ENCODE results near the gene AGBL1. TPM values are rescaled to one million over a fixed set of nuclear protein-coding genes. Genes with fewer than 3 reads are reported as not detected.

AGBL1 gene
- total and polyA plus RNA-seq, 7 donors, result 0.96 to 34.8 (median 6.6) TPM

DNA sequence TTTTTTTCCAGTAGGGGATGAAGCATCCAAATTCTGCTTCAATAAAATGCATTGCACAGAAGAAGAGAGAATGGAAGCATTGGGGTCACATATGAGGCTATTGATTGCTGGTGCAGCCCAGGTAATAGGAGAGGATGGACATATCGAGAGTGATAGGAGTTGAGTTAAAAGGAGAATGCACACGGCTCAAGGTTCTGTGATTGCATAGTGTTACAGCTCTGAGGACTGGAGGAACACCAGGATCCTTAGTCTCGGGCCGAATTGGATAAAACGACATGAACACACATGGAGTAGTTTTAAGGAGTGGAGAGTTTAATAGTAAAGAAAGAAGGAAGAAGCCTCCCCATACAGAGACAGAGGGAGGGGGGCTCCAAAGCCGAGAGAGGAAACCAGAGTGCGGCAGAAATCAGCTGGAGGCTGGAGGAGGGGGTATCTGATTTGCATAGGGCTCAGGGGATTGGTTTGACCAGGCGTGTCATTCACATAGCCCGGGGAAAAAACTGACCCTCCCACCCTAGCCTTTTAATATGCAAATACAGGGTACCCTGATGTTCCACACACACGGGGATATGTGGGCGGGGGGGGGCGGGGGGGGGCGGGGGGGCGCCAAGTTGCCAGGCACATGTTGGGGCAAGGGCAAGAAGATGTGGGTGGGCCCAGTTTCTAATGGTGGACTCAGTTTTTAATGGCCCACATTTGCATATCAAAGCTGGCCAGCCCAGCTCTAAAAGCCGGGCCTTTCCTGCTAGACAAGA is 156.9 kb downstream of the AGBL1 start:
- Histone ChIP-seq H3K4me3 (no peak overlapping the region), H3K27me3 (ENCODE audit: insufficient read depth in 3 of 3, low read length in 2 of 3) (no peaks in the 10 kb centered on the region), H3K9me3 (no peaks in the 10 kb centered on the region), H3K27ac (no peak overlapping the region), H3K4me1 (no peaks in the 10 kb centered on the region), H3K36me3 (ENCODE audit: insufficient read depth in 1 of 2, low read depth in 1 of 2) (no peaks in the 10 kb centered on the region)
- DNase-seq (no peak), ATAC-seq (no peak)
- WGBS, 3 donors, result 45 to 63% (median 58%) methylated on average over 11 to 15 of the region's 15 CpGs
- no peak for TF ChIP-seq CTCF (IDR thresholded peaks at IDR 0.05)
- intact Hi-C loops (cut with DNase I), result loop anchor here in 1 of 2 donors (10.0 kb wide), 1 partner anchor 58 kb away; no protein-coding TSS in a partner anchor

DNA sequence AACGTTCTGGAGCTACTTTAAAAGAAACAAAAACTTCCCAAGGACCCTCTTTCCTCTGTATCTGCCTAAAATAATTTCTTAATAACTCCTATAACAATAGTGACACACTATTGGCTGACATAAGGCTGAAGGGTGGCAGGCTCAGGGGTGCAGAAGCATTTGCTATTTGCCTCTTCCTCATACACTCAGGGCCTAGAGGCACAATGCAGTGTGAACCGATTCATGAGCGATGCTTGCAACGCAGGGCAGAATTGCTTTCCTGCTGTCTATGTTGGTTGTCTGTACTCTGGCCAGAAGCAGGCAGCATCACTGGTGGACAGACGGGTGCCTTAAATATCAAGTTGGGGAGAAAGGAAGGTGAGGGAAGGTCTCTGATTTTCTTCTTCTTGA is 157.4 kb downstream of the AGBL1 start:
- Histone ChIP-seq H3K4me1 (no peaks in the 10 kb centered on the region), H3K27me3 (ENCODE audit: insufficient read depth in 3 of 3, low read length in 2 of 3) (no peaks in the 10 kb centered on the region), H3K4me3 (no peak overlapping the region), H3K27ac (no peak overlapping the region), H3K36me3 (ENCODE audit: insufficient read depth in 1 of 2, low read depth in 1 of 2) (no peaks in the 10 kb centered on the region), H3K9me3 (no peaks in the 10 kb centered on the region)
- ATAC-seq (no peak), DNase-seq (no peak)
- intact Hi-C loops (cut with DNase I), result loop anchor here in 1 of 2 donors (10.0 kb wide), 1 partner anchor 58 kb away; no protein-coding TSS in a partner anchor
- WGBS, 3 donors, result 76 to 89% (median 82%) methylated on average over 5 of the region's 5 CpGs
- no peak for TF ChIP-seq CTCF (IDR thresholded peaks at IDR 0.05)

DNA sequence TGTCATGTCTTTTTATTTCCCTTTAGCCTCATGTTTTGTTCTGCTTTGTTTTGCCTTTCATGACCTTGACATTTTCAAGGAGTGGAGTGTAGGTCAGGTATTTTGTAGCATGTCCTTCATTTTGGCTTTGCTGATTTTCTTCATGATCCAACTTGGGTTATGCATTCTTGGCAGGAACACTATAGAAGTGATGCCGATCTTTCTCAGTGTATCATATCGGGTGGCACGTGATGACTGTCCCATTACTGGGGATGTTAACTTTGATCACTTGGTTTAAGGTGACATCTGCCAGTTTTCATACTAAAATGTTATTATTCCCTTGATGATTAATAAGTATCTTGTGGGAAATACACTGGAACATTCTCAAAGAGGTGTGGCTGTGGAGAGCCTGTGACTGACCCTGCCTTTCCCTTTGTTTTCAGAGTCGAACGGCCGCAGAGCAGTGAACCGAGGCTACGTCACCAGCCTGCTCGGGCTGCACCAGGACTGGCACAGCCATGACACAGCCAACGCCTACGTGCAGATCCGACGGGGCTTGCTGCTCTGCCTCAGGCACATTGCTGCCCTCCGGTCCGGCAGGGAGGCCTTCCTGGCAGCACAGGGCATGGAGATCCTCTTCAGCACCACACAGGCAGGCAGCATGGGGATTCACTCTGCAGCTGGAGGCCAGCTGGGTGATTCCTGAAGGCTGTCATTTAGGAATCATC is 167.7 kb downstream of the AGBL1 start:
- Histone ChIP-seq H3K36me3 (ENCODE audit: insufficient read depth in 1 of 2, low read depth in 1 of 2) (peaks cover 0 to 5% of the 10 kb centered on the region in 2 donors), H3K9me3 (no peaks in the 10 kb centered on the region), H3K4me3 (peak overlapping the region; percentile 13), H3K27ac (peak overlapping the region; percentile 54), H3K27me3 (ENCODE audit: insufficient read depth in 3 of 3, low read length in 2 of 3) (no peaks in the 10 kb centered on the region), H3K4me1 (no peaks in the 10 kb centered on the region)
- WGBS, 3 donors, result 46 to 70% (median 55%) methylated on average over 15 of the region's 15 CpGs
- no peak for TF ChIP-seq CTCF (IDR thresholded peaks at IDR 0.05)
- ATAC-seq (peak; percentile 71 to 82 (median 76)), DNase-seq (peak in 1 of 2 donors; percentile 33)
- intact Hi-C loops (cut with DNase I), result loop anchor here in 1 of 2 donors (10.0 kb wide), 2 partner anchors 133 to 383 kb away; no protein-coding TSS in a partner anchor

DNA sequence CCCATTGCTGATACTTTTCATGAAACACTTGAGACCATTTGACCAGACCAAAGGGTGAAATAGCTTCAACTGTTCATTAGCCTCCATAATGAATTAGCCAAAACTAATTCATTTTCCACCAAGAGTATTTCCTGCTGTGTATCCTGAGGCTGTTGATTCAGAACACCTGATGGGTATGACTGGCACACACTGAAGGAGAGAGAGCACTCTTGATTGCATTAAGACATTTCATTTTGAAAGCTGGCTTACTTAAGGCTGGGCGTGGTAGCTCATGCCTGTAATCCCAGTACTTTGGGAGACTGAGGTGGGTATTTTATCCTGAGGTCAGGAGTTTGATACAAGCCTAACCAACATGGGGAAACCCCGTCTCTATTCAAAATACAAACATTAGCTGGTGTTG is 175.6 kb downstream of the AGBL1 start:
- Histone ChIP-seq H3K4me3 (no peak overlapping the region), H3K27me3 (ENCODE audit: insufficient read depth in 3 of 3, low read length in 2 of 3) (no peaks in the 10 kb centered on the region), H3K27ac (no peak overlapping the region), H3K4me1 (no peaks in the 10 kb centered on the region), H3K36me3 (ENCODE audit: insufficient read depth in 1 of 2, low read depth in 1 of 2) (peaks cover 2 to 29% of the 10 kb centered on the region in 2 donors), H3K9me3 (no peaks in the 10 kb centered on the region)
- ATAC-seq (no peak), DNase-seq (no peak)
- intact Hi-C loops (cut with DNase I), result no loop called here
- 88 to 95% (median 92%) methylated on average over 2 of the region's 2 CpGs for WGBS, 3 donors
- TF ChIP-seq CTCF (IDR thresholded peaks at IDR 0.05), result no peak

Data from psoas muscle (tissue), 8 donors.